HepG2 (cell line): ENCODE data around the gene TBC1D4. TPM values are rescaled to one million over a fixed set of nuclear protein-coding genes. Genes with fewer than 3 reads are reported as not detected.
A peak's percentile ranks its signal among the peaks of the same experiment; 100 is the strongest.

Source experiments
- ATF7-NPFF ChIP-seq: sonication (generic); formaldehyde crosslinking; IDR thresholded peaks from 2 replicates; pipeline ENCODE4 v1.8.1; 2023; ENCODE audit warnings: mild to moderate bottlenecking, low read depth, missing genetic modification reagents, moderate library complexity
- CBX1 ChIP-seq: IDR thresholded peaks from one replicate; pipeline ENCODE4 v1.6.1; 2016; ENCODE audit warnings: antibody characterized with exemption, low read depth
- DMAP1 ChIP-seq: IDR thresholded peaks from 2 replicates; pipeline ENCODE4 v1.6.1; 2016
- ETS1 ChIP-seq: sonication (generic); formaldehyde crosslinking; IDR thresholded peaks from 2 replicates; pipeline ENCODE4 v1.4.0; 2020; ENCODE audit warnings: missing genetic modification reagents
- FOXA3 ChIP-seq: IDR thresholded peaks from 2 replicates; pipeline ENCODE4 v1.6.1; 2016; ENCODE audit warnings: missing genetic modification reagents, missing compliant biosample characterization
- ISL2 ChIP-seq: sonication (generic); formaldehyde crosslinking; IDR thresholded peaks from 2 replicates; pipeline ENCODE4 v1.5.0; 2020; ENCODE audit warnings: missing genetic modification reagents
- KLF11 ChIP-seq: IDR thresholded peaks from 2 replicates; pipeline ENCODE4 v1.6.1; 2016; ENCODE audit warnings: missing compliant biosample characterization
- MXI1 ChIP-seq: IDR thresholded peaks from 3 replicates; pipeline ENCODE4 v1.6.1; 2012; ENCODE audit warnings: low read depth, low read length, inconsistent platforms, borderline replicate concordance
- NAIF1 ChIP-seq: sonication (generic); formaldehyde crosslinking; IDR thresholded peaks from 2 replicates; pipeline ENCODE4 v1.5.0; 2020; ENCODE audit warnings: mild to moderate bottlenecking, missing genetic modification reagents, borderline replicate concordance
- NCOR1 ChIP-seq: fragments of 200-600 bp; sonication (generic); IDR thresholded peaks from 2 replicates; pipeline ENCODE4 v1.7.0; 2017; ENCODE audit warnings: antibody characterized with exemption, low read length, borderline replicate concordance
- NRL ChIP-seq: sonication (generic); formaldehyde crosslinking; IDR thresholded peaks from 2 replicates; pipeline ENCODE4 v1.5.0; 2020; ENCODE audit warnings: missing genetic modification reagents, mild to moderate bottlenecking, moderate library complexity, borderline replicate concordance
- RXRA ChIP-seq: sonication (generic); formaldehyde crosslinking; IDR thresholded peaks from 2 replicates; pipeline ENCODE4 v1.5.1; 2020; ENCODE audit warnings: missing genetic modification reagents
- SALL2 ChIP-seq: sonication (generic); formaldehyde crosslinking; IDR thresholded peaks from 2 replicates; pipeline ENCODE4 v1.8.1; 2023; ENCODE audit warnings: mild to moderate bottlenecking, missing genetic modification reagents, inconsistent platforms
- ZIK1 ChIP-seq: sonication (generic); formaldehyde crosslinking; IDR thresholded peaks from 2 replicates; pipeline ENCODE4 v1.5.0; 2020; ENCODE audit warnings: mild to moderate bottlenecking, low read depth, missing genetic modification reagents, borderline replicate concordance
- ZNF564 ChIP-seq: sonication (generic); formaldehyde crosslinking; IDR thresholded peaks from 2 replicates; pipeline ENCODE4 v1.8.1; 2023; ENCODE audit warnings: mild to moderate bottlenecking, missing genetic modification reagents
- ZNF746 ChIP-seq: sonication (generic); formaldehyde crosslinking; IDR thresholded peaks from 2 replicates; pipeline ENCODE4 v1.8.0; 2022; ENCODE audit warnings: mild to moderate bottlenecking, missing genetic modification reagents
- ZZZ3 ChIP-seq: sonication (generic); formaldehyde crosslinking; IDR thresholded peaks from 2 replicates; pipeline ENCODE4 v1.4.0; 2020; ENCODE audit warnings: missing genetic modification reagents, mild to moderate bottlenecking, borderline replicate concordance
- polyA plus RNA-seq, 8 experiments: library from polyadenylated mRNA; depleted of rRNA in 3 of 8; stranded (reverse) in 7 of 8; unstranded in 1 of 8; fragments of >200 nt; fragmentation: Illumina TruSeq in 4 of 8; extraction: Trizol in 4 of 8; gene quantifications; 2 replicates each; pipeline versions ENCODE4 v1.2.1 to v1.2.3, GENCODE V29; 2011 to 2016; ENCODE audit warnings: low read depth in 4 of 8, missing spikeins in 1 of 8, mixed read lengths in 1 of 8; ENCODE audit not compliant: insufficient read depth in 1 of 8
- total RNA-seq, 5 experiments: library from RNA; depleted of rRNA; stranded (reverse); fragments of >200 nt; fragmentation: Illumina TruSeq; extraction: Trizol; gene quantifications; 2 replicates each; pipeline ENCODE4 v1.2.3, GENCODE V29; 2016; ENCODE audit warnings: low read depth in 1 of 5

The TBC1D4 gene
- total and polyA plus RNA-seq, 2 of the 13 experiments (the other 11 are each of a cell fraction or from before 2014, with no cell fraction given) = 35.9 to 64.4 TPM

DNA sequence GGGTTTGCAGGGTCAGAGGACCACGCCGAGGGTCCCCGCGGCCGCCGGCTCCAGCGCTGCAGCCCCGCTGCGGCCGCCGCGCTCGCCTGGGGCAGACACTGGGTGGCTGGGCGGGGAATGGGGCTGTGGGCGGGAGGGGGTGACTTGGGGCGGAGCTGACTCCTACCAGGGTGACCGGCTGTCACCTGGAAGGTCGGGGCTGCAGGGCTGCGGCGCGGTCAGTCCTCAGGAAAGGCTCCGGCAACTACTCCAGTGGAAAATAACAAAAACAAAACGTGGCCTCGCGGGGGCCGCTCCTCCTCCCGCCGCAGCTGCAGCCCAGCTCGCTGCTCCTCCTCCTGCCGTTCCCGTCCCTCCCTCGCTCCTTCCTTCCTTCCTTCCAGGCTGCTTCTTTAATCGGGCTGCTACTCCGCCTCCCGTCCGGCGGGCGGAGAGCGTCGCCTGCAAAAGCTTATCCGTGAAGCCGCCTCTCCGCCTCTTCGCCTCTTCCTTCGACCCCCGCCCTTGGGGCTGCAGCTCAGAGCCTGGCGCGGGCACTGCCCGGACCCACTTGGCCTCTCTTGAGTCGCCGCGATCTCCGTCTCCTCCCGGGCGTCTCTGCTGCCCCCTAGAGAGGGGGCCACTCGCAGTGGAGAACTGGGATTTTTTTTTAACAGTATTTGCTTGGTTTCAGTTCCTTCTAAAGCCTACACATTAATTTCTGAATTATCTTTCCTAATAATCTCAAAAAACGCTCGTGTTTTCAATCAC lies at the start of gene TBC1D4 (continued):
- TF ChIP-seq ZNF746 (CRISPR knock-in tag) = no peak
- no peak; the same call in 1 of the 2 replicates for TF ChIP-seq ZNF564 (CRISPR knock-in tag)
- TF ChIP-seq ATF7-NPFF (CRISPR knock-in tag) = 0 out of 2 replicates have a peak, but pooled peaks have one; percentile 20
- TF ChIP-seq FOXA3 (CRISPR knock-in tag) = 0 out of 2 replicates have a peak, but pooled peaks have one; percentile 6
- no peak for TF ChIP-seq ZIK1 (CRISPR knock-in tag)
- TF ChIP-seq NRL (CRISPR knock-in tag) = peak; percentile 41; the same call in 1 of the 2 replicates
- TF ChIP-seq MXI1 = peak; percentile 21; the same call in 1 of the 3 replicates
- no peak for TF ChIP-seq ZZZ3
- TF ChIP-seq KLF11 = peak; percentile 67; the same call in 1 of the 2 replicates
- TF ChIP-seq CBX1 = peak; percentile 12
- peak; percentile 65; the same call in 1 of the 2 replicates for TF ChIP-seq RXRA (CRISPR knock-in tag)
- TF ChIP-seq ETS1 (CRISPR knock-in tag) = no peak
- TF ChIP-seq NAIF1 (CRISPR knock-in tag) = no peak
- TF ChIP-seq DMAP1 (CRISPR knock-in tag) = peak; percentile 82
- peak; percentile 44; the same call in 1 of the 2 replicates for TF ChIP-seq SALL2 (CRISPR knock-in tag)
- TF ChIP-seq NCOR1 = no peak
- TF ChIP-seq ISL2 (CRISPR knock-in tag) = peak; percentile 74; the same call in 1 of the 2 replicates
- TF ChIP-seq, all 625 proteins: peak for 190
